T-helper 2 cell treated with Interferon-gamma antibody and Interleukin-4, amounts not matched to agents 5 μg/mL and 100 μg/mL, for 36 hours (primary cell): ENCODE results near the gene ACTR3C.
A peak's percentile ranks its signal among the peaks of the same experiment; 100 is the strongest.
"Not testable (repeated sequence)": the region's sequence is repeated elsewhere in the genome, so short reads cannot be mapped to it uniquely, and the experiment has no call there.

Source experiments
- DNase-seq: peaks from one replicate; pipeline ENCODE4 v3.0.0; 2021; ENCODE audit warnings: low spot score
- H3K27ac Mint-ChIP-seq: one replicate; pipeline ENCODE4 v1.8.0; 2021; ENCODE audit warnings: mild to moderate bottlenecking, mixed read lengths
- H3K27me3 Mint-ChIP-seq: one replicate; pipeline ENCODE4 v1.8.0; 2021; ENCODE audit warnings: low read depth, mixed read lengths
- H3K36me3 Mint-ChIP-seq: one replicate; pipeline ENCODE4 v1.8.0; 2021; ENCODE audit warnings: low read depth, mixed read lengths
- H3K4me1 Mint-ChIP-seq: one replicate; pipeline ENCODE4 v1.8.0; 2021; ENCODE audit warnings: low read depth, mixed read lengths
- H3K4me3 Mint-ChIP-seq: one replicate; pipeline ENCODE4 v1.8.0; 2022; ENCODE audit warnings: mild to moderate bottlenecking, moderate library complexity, mixed read lengths
- H3K9me3 Mint-ChIP-seq: one replicate; pipeline ENCODE4 v1.8.0; 2021; ENCODE audit warnings: mixed read lengths

ACTR3C gene

DNA sequence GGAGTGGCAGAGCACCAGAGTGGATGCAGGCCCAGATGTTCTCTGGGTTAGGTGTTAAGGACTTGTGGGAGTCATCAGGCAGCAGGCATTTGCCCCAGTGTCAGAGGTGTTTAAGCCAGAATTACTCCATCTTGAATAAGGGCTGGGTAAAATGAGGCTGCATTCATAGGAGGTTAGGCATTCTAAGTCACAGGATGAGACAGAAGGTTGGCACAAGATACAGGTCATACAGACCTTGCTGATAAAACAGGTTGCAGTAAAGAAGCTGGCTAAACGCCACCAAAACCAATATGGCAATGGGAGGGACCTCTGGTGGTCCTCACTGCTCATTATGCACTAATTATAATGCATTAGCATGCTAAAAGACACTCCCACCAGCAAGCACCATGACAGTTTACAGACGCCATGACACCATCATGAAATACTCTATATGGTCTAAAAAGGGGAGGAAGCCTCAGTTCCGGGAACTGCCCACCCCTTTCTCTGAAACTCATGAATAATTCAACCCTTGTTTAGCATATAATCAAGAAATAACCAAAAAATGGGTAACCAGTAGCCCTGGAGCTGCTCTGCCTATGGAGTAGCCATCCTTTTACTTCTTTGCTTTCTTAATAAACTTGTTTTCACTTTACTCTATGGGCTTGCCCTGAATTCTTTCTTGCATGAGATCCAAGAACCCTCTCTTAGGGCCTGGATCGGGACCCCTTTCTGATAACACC lies 1.1 kb downstream of the ACTR3C start:
- Mint-ChIP-seq H3K9me3 (no peaks in the 10 kb centered on the region), H3K27ac (peak overlapping the region; percentile 98)
- peak; percentile 67 for DNase-seq

DNA sequence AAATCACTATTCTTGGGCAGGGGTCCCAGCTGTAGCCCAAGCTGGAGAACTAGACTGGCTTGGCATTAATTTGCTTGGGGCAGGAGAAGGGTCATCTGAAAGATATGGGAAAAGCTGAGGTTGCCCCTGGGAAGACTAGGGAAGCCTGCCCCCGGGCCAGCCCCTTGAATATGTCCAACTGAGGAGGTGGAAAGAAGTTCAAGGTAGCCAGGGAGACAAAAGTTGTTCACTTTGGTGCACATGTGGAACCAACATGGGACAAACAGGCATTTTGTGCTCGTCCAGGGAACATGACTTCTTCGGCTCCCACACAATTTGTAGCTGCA lies 1.6 kb downstream of the ACTR3C start:
- DNase-seq = no peak
- H3K27me3 Mint-ChIP-seq = no peaks in the 10 kb centered on the region
- H3K4me3 Mint-ChIP-seq = peak overlapping the region; percentile 96
- H3K27ac Mint-ChIP-seq = peak overlapping the region; percentile 98
- H3K36me3 Mint-ChIP-seq = peaks cover 33% of the 10 kb centered on the region
- H3K9me3 Mint-ChIP-seq = no peaks in the 10 kb centered on the region
- H3K4me1 Mint-ChIP-seq = peaks cover 40% of the 10 kb centered on the region

More for the DNA sequence above, 1.1 kb downstream of the ACTR3C start:
- peak overlapping the region; percentile 96 for H3K4me3 Mint-ChIP-seq
- H3K27me3 Mint-ChIP-seq = no peaks in the 10 kb centered on the region
- peaks cover 40% of the 10 kb centered on the region for H3K4me1 Mint-ChIP-seq
- H3K36me3 Mint-ChIP-seq = peaks cover 37% of the 10 kb centered on the region

DNA sequence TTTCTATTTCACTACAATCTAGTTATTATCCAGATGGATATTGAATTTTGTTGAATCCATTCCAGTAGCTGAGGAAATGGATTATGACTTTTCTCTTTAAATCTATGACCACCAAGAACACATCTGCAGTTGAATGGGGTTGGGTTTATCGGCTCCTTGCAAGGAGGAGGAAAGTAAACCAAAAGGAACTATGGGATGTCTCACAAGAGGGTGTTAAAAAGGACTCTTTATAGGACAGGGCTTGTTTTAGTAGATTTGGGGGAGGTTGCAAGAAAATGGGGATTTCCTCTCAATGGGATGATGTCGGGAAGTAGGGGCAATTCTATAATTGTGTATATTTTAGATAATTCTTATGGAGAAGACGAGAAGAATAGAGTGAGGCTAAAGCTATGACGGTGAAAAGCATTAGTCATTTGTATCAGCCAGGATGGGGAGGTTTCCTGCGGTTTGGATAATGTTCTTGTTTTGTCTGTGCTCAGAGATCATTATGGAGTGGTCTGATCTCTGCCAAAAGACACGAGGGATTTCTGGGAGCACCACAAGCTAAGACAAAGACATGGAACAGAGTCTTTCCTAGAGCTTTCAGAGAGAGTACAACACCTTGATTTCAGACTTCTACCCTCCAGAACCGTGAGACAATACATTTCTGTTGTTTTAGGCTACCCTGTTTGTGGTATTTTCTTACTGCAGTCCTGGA lies 5.4 kb downstream of the ACTR3C start:
- DNase-seq = no peak
- Mint-ChIP-seq H3K27me3 (no peaks in the 10 kb centered on the region), H3K9me3 (no peaks in the 10 kb centered on the region), H3K27ac (no peak overlapping the region), H3K36me3 (peaks cover 23% of the 10 kb centered on the region), H3K4me3 (no peak overlapping the region), H3K4me1 (peaks cover 23% of the 10 kb centered on the region)

- H3K27me3 Mint-ChIP-seq, H3K4me3 Mint-ChIP-seq, H3K27ac Mint-ChIP-seq, DNase-seq, H3K9me3 Mint-ChIP-seq: not testable (repeated sequence)
- Mint-ChIP-seq H3K4me1 (peaks cover 15% of the 10 kb centered on the region), H3K36me3 (peaks cover 17% of the 10 kb centered on the region)
These were observed 6.4 kb downstream of the ACTR3C start for GRCh38 chr7:150316987-150317386.

- Mint-ChIP-seq H3K27ac (no peak overlapping the region), H3K4me3 (no peak overlapping the region), H3K4me1 (no peaks in the 10 kb centered on the region), H3K27me3 (no peaks in the 10 kb centered on the region), H3K9me3 (no peaks in the 10 kb centered on the region), H3K36me3 (peaks cover 5% of the 10 kb centered on the region)
- no peak for DNase-seq
These were observed 8.6 kb downstream of the ACTR3C start for GRCh38 chr7:150314639-150315239.

DNA sequence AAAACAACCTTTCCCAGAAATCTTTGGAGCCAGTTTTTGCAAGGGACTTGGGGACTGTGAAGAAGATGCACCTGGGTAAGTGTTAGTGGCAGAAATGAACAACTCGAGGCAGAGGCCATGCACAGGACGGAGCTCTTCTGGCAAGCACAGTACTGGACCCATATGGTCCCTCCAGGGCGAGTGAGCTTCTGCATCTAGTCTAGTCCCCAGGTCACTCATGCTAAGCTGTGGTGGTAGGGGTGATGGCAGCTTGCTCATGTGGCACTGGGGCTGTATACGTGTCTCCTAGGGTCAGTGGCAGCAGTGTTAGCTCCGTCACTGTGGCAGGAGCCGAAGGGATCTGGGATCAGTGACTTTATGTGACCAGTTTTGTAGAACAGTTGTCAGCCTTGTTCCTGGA lies 9.5 kb downstream of the ACTR3C start:
- H3K36me3 Mint-ChIP-seq = peaks cover 5% of the 10 kb centered on the region
- DNase-seq = no peak
- no peaks in the 10 kb centered on the region for H3K4me1 Mint-ChIP-seq
- H3K27me3 Mint-ChIP-seq = no peaks in the 10 kb centered on the region
- H3K9me3 Mint-ChIP-seq = no peaks in the 10 kb centered on the region
- no peak overlapping the region for H3K27ac Mint-ChIP-seq
- H3K4me3 Mint-ChIP-seq = no peak overlapping the region

DNA sequence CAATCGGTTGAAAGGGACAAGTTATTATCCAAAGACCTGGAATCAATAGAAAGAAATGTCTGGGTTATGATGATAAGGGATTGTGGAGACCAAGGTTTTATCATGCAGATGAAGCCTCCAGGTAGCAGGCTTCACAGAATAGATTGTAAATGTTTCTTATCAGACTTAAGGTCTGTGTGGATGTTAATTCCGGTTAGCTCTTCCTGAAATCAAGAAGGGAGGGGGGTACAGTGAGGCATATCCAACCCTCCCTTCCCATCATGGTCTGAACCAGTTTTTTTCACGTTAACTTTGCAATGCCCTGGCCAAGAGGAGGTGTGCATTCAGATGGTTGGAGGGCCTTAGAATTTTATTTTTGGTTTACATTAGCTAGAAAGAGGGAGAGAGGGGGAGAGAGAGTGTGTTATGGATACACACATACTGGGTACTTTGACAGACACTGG lies 10.0 kb downstream of the ACTR3C start:
- Mint-ChIP-seq H3K4me3 (no peak overlapping the region), H3K27me3 (no peaks in the 10 kb centered on the region), H3K9me3 (peaks cover 2% of the 10 kb centered on the region), H3K27ac (no peak overlapping the region), H3K36me3 (peaks cover 5% of the 10 kb centered on the region), H3K4me1 (no peaks in the 10 kb centered on the region)
- DNase-seq = no peak

DNA sequence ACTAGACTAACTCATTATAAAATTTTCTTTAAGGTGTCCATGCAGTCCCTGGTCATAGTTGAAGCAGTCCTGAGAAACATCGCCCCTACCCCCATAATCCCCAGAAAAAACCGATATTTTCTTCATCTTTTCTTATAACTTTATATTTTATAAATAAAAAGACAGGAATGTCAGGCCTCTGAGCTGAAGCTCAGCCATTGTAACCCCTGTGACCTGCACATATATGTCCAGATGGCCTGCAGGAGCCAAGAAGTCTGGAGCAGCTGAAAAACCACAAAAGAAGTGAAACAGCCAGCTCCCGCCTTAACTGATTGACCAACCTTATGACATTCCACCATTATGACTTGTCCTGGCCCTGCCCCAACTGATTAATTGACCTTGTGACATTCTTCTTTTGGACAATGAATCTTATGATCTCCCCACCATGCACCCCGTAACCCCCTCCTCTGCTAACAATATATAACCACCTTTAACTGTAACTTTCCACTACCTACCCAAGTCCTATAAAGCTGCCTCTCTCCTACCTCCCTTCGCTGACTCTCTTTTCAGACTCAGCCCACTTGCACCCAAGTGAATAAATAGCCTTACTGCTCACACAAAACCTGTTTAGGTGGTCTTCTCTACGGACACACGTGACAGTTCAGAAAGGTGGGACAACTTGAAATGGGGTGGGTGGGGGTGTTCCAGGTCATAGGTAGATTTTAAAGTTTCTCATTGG lies 10.5 kb downstream of the ACTR3C start:
- H3K27ac Mint-ChIP-seq, H3K36me3 Mint-ChIP-seq, H3K4me1 Mint-ChIP-seq, H3K27me3 Mint-ChIP-seq, DNase-seq, H3K9me3 Mint-ChIP-seq, H3K4me3 Mint-ChIP-seq: not testable (repeated sequence)

- Mint-ChIP-seq H3K4me1 (peaks cover 4% of the 10 kb centered on the region), H3K36me3 (peaks cover 12% of the 10 kb centered on the region), H3K27me3 (no peaks in the 10 kb centered on the region), H3K27ac (no peak overlapping the region), H3K4me3 (no peak overlapping the region), H3K9me3 (peaks cover 18% of the 10 kb centered on the region)
- DNase-seq = no peak
These were observed 11.6 kb downstream of the ACTR3C start for GRCh38 chr7:150311711-150312110.

- peaks cover 12% of the 10 kb centered on the region for H3K36me3 Mint-ChIP-seq
- no peak overlapping the region for H3K27ac Mint-ChIP-seq
- peaks cover 4% of the 10 kb centered on the region for H3K4me1 Mint-ChIP-seq
- no peaks in the 10 kb centered on the region for H3K27me3 Mint-ChIP-seq
- H3K9me3 Mint-ChIP-seq = peaks cover 18% of the 10 kb centered on the region
- no peak for DNase-seq
- no peak overlapping the region for H3K4me3 Mint-ChIP-seq
These were observed 12.2 kb downstream of the ACTR3C start for GRCh38 chr7:150311146-150311545.

- H3K27ac Mint-ChIP-seq = no peak overlapping the region
- H3K27me3 Mint-ChIP-seq = no peaks in the 10 kb centered on the region
- peaks cover 7% of the 10 kb centered on the region for H3K4me1 Mint-ChIP-seq
- DNase-seq = no peak
- no peak overlapping the region for H3K4me3 Mint-ChIP-seq
- H3K36me3 Mint-ChIP-seq = peaks cover 10% of the 10 kb centered on the region
- peaks cover 18% of the 10 kb centered on the region for H3K9me3 Mint-ChIP-seq
These were observed 14.8 kb downstream of the ACTR3C start for GRCh38 chr7:150308575-150308974.

DNA sequence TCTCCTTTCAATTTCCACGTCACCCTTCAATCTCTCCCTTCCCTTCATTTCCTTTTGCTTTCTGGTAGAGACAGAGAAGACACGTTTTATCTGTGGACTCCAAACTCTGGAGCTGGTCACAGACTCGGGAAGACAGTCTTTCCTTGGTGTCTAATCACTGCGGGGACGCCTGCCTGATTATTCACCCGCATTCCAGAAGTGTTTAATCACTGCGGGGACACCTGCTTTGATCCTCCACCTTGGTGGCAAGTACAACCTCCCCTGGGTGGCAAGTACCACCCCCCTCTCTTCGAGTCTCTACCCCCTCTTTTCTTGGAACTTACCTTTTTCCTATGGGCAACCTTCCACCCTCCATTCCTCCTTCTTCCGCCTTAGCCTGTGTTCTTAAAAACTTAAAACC lies 15.4 kb downstream of the ACTR3C start:
- peaks cover 10% of the 10 kb centered on the region for H3K36me3 Mint-ChIP-seq
- H3K9me3 Mint-ChIP-seq = peaks cover 18% of the 10 kb centered on the region
- H3K27ac Mint-ChIP-seq = no peak overlapping the region
- peaks cover 7% of the 10 kb centered on the region for H3K4me1 Mint-ChIP-seq
- no peaks in the 10 kb centered on the region for H3K27me3 Mint-ChIP-seq
- no peak overlapping the region for H3K4me3 Mint-ChIP-seq
- DNase-seq = no peak

DNA sequence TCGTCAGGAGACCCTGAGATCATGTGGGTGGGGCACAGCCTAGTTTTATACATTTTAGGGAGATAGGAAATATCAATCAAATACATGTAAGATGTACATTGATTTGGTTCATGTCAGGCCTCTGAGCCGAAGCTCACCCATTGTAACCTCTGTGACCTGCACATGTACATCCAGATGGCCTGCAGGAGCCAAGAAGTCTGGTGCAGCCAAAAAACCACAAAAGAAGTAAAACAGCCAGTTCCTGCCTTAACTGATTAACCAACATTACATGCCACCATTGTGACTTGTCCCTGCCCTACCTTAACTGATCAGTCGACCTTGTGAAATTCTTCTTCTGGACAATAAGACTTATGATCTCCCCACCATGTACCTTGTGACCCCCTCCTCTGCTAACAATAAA lies 16.2 kb downstream of the ACTR3C start:
- peaks cover 7% of the 10 kb centered on the region for H3K4me1 Mint-ChIP-seq
- H3K4me3 Mint-ChIP-seq = no peak overlapping the region
- peaks cover 18% of the 10 kb centered on the region for H3K9me3 Mint-ChIP-seq
- no peaks in the 10 kb centered on the region for H3K27me3 Mint-ChIP-seq
- DNase-seq = no peak
- peaks cover 10% of the 10 kb centered on the region for H3K36me3 Mint-ChIP-seq
- no peak overlapping the region for H3K27ac Mint-ChIP-seq

GRCh38 chr7:150306377-150306776 lies 17.0 kb downstream of the ACTR3C start:
- Mint-ChIP-seq H3K9me3 (peaks cover 18% of the 10 kb centered on the region), H3K36me3 (peaks cover 10% of the 10 kb centered on the region)
- not testable (repeated sequence) for DNase-seq, H3K4me3 Mint-ChIP-seq, H3K27ac Mint-ChIP-seq, H3K27me3 Mint-ChIP-seq, H3K4me1 Mint-ChIP-seq
